Activated gamma-delta T cell treated with Interleukin-2 at 50 U/mL for 16 hours (primary cell): ENCODE data around the gene GULP1.
"Not testable (repeated sequence)": the region's sequence is repeated elsewhere in the genome, so short reads cannot be mapped to it uniquely, and the experiment has no call there.

ENCODE experiments used
- DNase-seq: peaks from one replicate; pipeline ENCODE4 v3.0.0-alpha.2; 2020

Gene GULP1

GRCh38 chr2:188492751-188493150, 201.1 kb downstream of the GULP1 start:
- DNase-seq: no peak

GRCh38 chr2:188494906-188495305, 203.2 kb downstream of the GULP1 start:
- no peak for DNase-seq

GRCh38 chr2:188495969-188496431, 204.3 kb downstream of the GULP1 start:
- DNase-seq: no peak

GRCh38 chr2:188497726-188498125, 206.1 kb downstream of the GULP1 start:
- no peak for DNase-seq

- DNase-seq: no peak
Observed at GRCh38 chr2:188503975-188504374, 212.3 kb downstream of the GULP1 start.

GRCh38 chr2:188506843-188507242, 215.2 kb downstream of the GULP1 start:
- DNase-seq: no peak

GRCh38 chr2:188511346-188511745, 219.7 kb downstream of the GULP1 start:
- no peak for DNase-seq

GRCh38 chr2:188512456-188512855, 220.8 kb downstream of the GULP1 start:
- DNase-seq: no peak

GRCh38 chr2:188515918-188516317, 224.2 kb downstream of the GULP1 start:
- DNase-seq: no peak

GRCh38 chr2:188517549-188518215, 226.0 kb downstream of the GULP1 start:
- no peak for DNase-seq

GRCh38 chr2:188518381-188518780, 226.7 kb downstream of the GULP1 start:
- DNase-seq: no peak

GRCh38 chr2:188519136-188519535, 227.5 kb downstream of the GULP1 start:
- DNase-seq: no peak

GRCh38 chr2:188522517-188522916, 230.8 kb downstream of the GULP1 start:
- no peak for DNase-seq

- DNase-seq: no peak
Observed at GRCh38 chr2:188523919-188524318, 232.2 kb downstream of the GULP1 start.

- no peak for DNase-seq
Observed at GRCh38 chr2:188524519-188525113, 232.9 kb downstream of the GULP1 start.

- no peak for DNase-seq
Observed at GRCh38 chr2:188526701-188527100, 235.0 kb downstream of the GULP1 start.

- no peak for DNase-seq
Observed at GRCh38 chr2:188527141-188527540, 235.5 kb downstream of the GULP1 start.

- no peak for DNase-seq
Observed at GRCh38 chr2:188527581-188527993, 235.9 kb downstream of the GULP1 start.

GRCh38 chr2:188529710-188530109, 238.0 kb downstream of the GULP1 start:
- no peak for DNase-seq

- no peak for DNase-seq
Observed at GRCh38 chr2:188534875-188535274, 243.2 kb downstream of the GULP1 start.

- no peak for DNase-seq
Observed at GRCh38 chr2:188551671-188552070, 260.0 kb downstream of the GULP1 start.

- no peak for DNase-seq
Observed at GRCh38 chr2:188557081-188557480, 265.4 kb downstream of the GULP1 start.

- not testable (repeated sequence) for DNase-seq
Observed at GRCh38 chr2:188559455-188559854, 267.8 kb downstream of the GULP1 start.

GRCh38 chr2:188561473-188561979, 269.9 kb downstream of the GULP1 start:
- no peak for DNase-seq
